ENCODE results near the gene ST6GAL1.

GRCh38 chr3:187022403-187023029 lies 92.2 kb downstream of the ST6GAL1 start:
- no peak for TF ChIP-seq CTCF (IDR thresholded peaks at IDR 0.05)
- TF ChIP-seq SIN3A (IDR thresholded peaks at IDR 0.05; ENCODE audit: borderline replicate concordance, insufficient read depth, low read depth, low read length) = no peak
